ENCODE results near the gene HGD.

DNA sequence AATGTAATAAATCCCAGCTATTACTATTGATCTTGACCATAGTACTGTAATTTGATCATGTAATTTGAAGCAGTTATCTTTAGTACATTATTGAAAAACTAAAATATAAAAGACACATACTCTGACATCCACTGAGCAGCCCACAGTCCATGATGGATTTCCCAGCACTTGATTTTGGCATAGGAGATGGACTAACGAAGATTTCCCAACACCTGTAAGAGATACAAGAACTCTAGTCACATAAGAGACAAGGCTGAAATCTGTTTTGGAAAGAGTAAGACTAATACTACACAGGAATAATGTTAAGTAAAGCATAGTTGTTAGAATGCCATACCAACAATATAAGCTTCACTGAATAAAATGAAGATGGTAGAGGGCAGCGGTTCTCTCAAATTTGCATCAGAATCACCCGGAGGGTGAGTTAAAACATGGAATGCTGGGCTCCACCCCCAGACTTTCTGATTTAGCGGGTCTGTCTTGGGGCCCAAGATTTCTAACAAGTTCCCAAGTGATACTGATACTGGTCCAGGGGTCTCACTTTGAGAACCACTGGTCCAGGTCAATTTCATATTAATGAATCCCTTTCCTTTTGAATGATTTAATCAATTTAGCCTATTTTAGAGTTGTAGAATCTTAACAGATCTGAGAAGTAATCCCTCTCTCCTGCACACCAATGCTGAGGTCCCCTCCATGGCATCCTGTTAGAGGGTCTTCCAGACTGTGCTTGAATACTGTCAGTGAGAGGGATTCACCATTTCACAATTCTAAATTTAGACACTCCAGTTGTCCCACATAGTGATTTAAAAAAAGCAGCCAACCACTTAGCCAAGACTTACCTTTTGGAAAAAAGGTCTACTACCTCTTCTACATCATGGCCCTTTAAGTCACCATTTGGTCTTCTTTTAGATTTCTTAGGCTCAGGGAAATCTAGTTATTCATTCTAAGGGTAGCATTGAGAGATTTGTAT, 48.8 kb upstream of the HGD start:
- TF ChIP-seq SRF (IDR thresholded peaks at IDR 0.05; ENCODE audit: low read depth): no peak
- TF ChIP-seq, protein P1, sequence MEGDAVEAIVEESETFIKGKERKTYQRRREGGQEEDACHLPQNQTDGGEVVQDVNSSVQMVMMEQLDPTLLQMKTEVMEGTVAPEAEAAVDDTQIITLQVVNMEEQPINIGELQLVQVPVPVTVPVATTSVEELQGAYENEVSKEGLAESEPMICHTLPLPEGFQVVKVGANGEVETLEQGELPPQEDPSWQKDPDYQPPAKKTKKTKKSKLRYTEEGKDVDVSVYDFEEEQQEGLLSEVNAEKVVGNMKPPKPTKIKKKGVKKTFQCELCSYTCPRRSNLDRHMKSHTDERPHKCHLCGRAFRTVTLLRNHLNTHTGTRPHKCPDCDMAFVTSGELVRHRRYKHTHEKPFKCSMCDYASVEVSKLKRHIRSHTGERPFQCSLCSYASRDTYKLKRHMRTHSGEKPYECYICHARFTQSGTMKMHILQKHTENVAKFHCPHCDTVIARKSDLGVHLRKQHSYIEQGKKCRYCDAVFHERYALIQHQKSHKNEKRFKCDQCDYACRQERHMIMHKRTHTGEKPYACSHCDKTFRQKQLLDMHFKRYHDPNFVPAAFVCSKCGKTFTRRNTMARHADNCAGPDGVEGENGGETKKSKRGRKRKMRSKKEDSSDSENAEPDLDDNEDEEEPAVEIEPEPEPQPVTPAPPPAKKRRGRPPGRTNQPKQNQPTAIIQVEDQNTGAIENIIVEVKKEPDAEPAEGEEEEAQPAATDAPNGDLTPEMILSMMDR (IDR thresholded peaks at IDR 0.05 in 2 of 3, conservative IDR thresholded peaks at IDR 0.05 in 1 of 3; ENCODE audit: borderline replicate concordance in 1 of 3, insufficient read depth in 1 of 3, low read depth in 2 of 3, low read length in 2 of 3): no peak
- no peak for TF ChIP-seq EZH2phosphoT487 (IDR thresholded peaks at IDR 0.05; ENCODE audit: borderline replicate concordance)
- TF ChIP-seq, protein P2, sequence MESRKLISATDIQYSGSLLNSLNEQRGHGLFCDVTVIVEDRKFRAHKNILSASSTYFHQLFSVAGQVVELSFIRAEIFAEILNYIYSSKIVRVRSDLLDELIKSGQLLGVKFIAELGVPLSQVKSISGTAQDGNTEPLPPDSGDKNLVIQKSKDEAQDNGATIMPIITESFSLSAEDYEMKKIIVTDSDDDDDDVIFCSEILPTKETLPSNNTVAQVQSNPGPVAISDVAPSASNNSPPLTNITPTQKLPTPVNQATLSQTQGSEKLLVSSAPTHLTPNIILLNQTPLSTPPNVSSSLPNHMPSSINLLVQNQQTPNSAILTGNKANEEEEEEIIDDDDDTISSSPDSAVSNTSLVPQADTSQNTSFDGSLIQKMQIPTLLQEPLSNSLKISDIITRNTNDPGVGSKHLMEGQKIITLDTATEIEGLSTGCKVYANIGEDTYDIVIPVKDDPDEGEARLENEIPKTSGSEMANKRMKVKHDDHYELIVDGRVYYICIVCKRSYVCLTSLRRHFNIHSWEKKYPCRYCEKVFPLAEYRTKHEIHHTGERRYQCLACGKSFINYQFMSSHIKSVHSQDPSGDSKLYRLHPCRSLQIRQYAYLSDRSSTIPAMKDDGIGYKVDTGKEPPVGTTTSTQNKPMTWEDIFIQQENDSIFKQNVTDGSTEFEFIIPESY (IDR thresholded peaks at IDR 0.05; ENCODE audit: extremely low read depth, insufficient replicate concordance, low read length): no peak
- TF ChIP-seq, protein P3, sequence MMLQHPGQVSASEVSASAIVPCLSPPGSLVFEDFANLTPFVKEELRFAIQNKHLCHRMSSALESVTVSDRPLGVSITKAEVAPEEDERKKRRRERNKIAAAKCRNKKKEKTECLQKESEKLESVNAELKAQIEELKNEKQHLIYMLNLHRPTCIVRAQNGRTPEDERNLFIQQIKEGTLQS (IDR thresholded peaks at IDR 0.05): no peak
- no peak for TF ChIP-seq POLR2AphosphoS5 (IDR thresholded peaks at IDR 0.05; ENCODE audit: low read depth, low read length)
- TF ChIP-seq, protein P4, sequence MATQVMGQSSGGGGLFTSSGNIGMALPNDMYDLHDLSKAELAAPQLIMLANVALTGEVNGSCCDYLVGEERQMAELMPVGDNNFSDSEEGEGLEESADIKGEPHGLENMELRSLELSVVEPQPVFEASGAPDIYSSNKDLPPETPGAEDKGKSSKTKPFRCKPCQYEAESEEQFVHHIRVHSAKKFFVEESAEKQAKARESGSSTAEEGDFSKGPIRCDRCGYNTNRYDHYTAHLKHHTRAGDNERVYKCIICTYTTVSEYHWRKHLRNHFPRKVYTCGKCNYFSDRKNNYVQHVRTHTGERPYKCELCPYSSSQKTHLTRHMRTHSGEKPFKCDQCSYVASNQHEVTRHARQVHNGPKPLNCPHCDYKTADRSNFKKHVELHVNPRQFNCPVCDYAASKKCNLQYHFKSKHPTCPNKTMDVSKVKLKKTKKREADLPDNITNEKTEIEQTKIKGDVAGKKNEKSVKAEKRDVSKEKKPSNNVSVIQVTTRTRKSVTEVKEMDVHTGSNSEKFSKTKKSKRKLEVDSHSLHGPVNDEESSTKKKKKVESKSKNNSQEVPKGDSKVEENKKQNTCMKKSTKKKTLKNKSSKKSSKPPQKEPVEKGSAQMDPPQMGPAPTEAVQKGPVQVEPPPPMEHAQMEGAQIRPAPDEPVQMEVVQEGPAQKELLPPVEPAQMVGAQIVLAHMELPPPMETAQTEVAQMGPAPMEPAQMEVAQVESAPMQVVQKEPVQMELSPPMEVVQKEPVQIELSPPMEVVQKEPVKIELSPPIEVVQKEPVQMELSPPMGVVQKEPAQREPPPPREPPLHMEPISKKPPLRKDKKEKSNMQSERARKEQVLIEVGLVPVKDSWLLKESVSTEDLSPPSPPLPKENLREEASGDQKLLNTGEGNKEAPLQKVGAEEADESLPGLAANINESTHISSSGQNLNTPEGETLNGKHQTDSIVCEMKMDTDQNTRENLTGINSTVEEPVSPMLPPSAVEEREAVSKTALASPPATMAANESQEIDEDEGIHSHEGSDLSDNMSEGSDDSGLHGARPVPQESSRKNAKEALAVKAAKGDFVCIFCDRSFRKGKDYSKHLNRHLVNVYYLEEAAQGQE (IDR thresholded peaks at IDR 0.05; ENCODE audit: low read depth): no peak
- no peak for TF ChIP-seq POLR2A (IDR thresholded peaks at IDR 0.05; ENCODE audit: borderline replicate concordance, extremely low read depth, insufficient read depth, insufficient read length)
- TF ChIP-seq RAD21 (IDR thresholded peaks at IDR 0.05; ENCODE audit: low read depth): no peak
- no peak for TF ChIP-seq YY1 (IDR thresholded peaks at IDR 0.05; ENCODE audit: extremely low read depth, insufficient replicate concordance, low read depth, low read length)
- TF ChIP-seq SP1 (IDR thresholded peaks at IDR 0.05; ENCODE audit: low read depth): no peak
- TF ChIP-seq JUND (IDR thresholded peaks at IDR 0.05): no peak
- no peak for TF ChIP-seq EZH2 (IDR thresholded peaks at IDR 0.05)
- TF ChIP-seq ZFX (IDR thresholded peaks at IDR 0.05): no peak
